DND-41 (cell line): Measurements from ENCODE around the gene GREB1.

Source experiments
- ATAC-seq: fragments of 200-7000 bp; cut with Tn5 transposase; 3 replicates; pipeline ENCODE4 v1.9.1; 2021; ENCODE audit warnings: low read depth; ENCODE audit not compliant: insufficient read depth
- DNase-seq: peaks from one replicate; pipeline ENCODE4 v3.0.0-alpha.2; 2020
- H2AFZ ChIP-seq: 2 replicates; pipeline ENCODE4 v1.6.0; 2012; ENCODE audit warnings: low read depth, low read length
- H3K27ac ChIP-seq: 2 replicates; pipeline ENCODE4 v1.5.1; 2012; ENCODE audit warnings: low read length, inconsistent platforms
- H3K27me3 ChIP-seq: fragments of 200-600 bp; sonication (generic); 2 replicates; pipeline ENCODE4 v1.6.0; 2012; ENCODE audit warnings: low read length, mild to moderate bottlenecking, inconsistent platforms; ENCODE audit not compliant: insufficient read depth, poor library complexity
- H3K36me3 ChIP-seq: 2 replicates; pipeline ENCODE4 v1.5.1; 2012; ENCODE audit warnings: low read length, inconsistent platforms; ENCODE audit not compliant: insufficient read depth
- H3K4me1 ChIP-seq: 2 replicates; pipeline ENCODE4 v1.5.1; 2012; ENCODE audit warnings: mild to moderate bottlenecking, low read length; ENCODE audit not compliant: insufficient read depth
- H3K4me2 ChIP-seq: 2 replicates; pipeline ENCODE4 v1.6.0; 2012; ENCODE audit warnings: mild to moderate bottlenecking, moderate library complexity, low read length, inconsistent platforms; ENCODE audit not compliant: insufficient read depth
- H3K4me3 ChIP-seq, 2 experiments: fragments of 200-600 bp in 1 of 2; shearing (Covaris generic) in 1 of 2; 2 replicates each; pipeline ENCODE4 v1.5.1; 2012 to 2016; ENCODE audit warnings: inconsistent platforms in 2 of 2, low read length in 2 of 2, mild to moderate bottlenecking in 2 of 2, low read depth in 1 of 2, moderate library complexity in 1 of 2
- H3K79me2 ChIP-seq: 2 replicates; pipeline ENCODE4 v1.6.0; 2012; ENCODE audit warnings: low read length, inconsistent platforms; ENCODE audit not compliant: insufficient read depth
- H3K9ac ChIP-seq: 2 replicates; pipeline ENCODE4 v1.6.0; 2012; ENCODE audit warnings: low read depth, mild to moderate bottlenecking, inconsistent platforms, low read length, moderate library complexity
- H3K9me3 ChIP-seq: 2 replicates; pipeline ENCODE4 v1.5.1; 2012; ENCODE audit warnings: low read length, moderate library complexity, mild to moderate bottlenecking, inconsistent platforms; ENCODE audit not compliant: insufficient read depth, severe bottlenecking
- H4K20me1 ChIP-seq: 2 replicates; pipeline ENCODE4 v1.6.0; 2012; ENCODE audit warnings: low read length; ENCODE audit not compliant: insufficient read depth
- EZH2 ChIP-seq: IDR thresholded peaks from 3 replicates; pipeline ENCODE4 v1.6.1; 2012; ENCODE audit warnings: borderline replicate concordance, low read depth, mild to moderate bottlenecking, moderate library complexity, low read length, inconsistent platforms; ENCODE audit not compliant: severe bottlenecking
- TF ChIP-seq, protein P1 (sequence below): IDR thresholded peaks from 2 replicates; pipeline ENCODE4 v1.5.1; 2012; ENCODE audit warnings: borderline replicate concordance, low read length, moderate library complexity, mild to moderate bottlenecking; ENCODE audit not compliant: poor library complexity, severe bottlenecking; ENCODE audit errors: extremely low read depth

Gene GREB1

DNA sequence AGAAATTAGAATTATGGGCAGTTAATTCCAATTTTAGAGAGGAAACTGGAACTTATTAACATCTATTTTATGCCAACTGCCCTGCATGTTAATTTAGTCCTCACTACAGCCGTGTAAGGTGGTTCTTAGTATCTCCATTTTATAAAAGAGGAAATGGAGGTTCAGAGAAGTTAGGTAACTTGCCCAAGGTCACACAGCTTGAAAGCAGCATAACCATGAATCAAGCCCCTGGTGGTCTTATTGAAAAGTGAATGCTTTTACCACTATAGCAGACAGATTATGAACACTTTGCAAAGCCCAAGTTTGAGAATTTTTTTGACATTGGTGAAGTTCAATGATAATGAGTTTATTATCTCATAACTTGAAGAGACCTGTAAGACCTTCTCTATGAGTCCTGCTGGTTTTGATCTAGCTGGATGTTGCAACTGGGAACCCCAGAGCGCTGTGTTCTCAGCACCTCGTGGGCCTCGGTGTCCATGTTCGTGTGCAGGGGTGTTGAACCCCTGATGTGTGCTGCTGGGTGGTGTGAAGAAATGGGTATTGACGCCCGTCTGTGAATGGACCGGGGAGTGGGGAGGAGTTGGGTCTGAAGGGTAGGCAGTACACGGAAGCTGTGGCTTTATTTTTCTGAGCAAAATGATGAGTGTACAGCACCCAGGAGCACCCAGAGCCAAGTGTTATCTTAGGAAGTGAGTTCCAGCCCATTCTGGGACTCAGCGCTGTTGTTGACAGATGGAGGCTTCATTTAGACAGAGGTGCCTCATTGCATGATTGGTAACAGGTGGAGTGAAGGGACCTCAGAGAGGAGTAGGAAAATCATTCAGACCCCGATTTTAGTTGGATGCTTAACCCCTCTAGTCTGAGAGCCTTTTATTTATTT, 9.7 kb downstream of the GREB1 start:
- Histone ChIP-seq H3K4me1 (no peaks in the 10 kb centered on the region), H3K27ac (no peak overlapping the region), H3K4me2 (no peak overlapping the region), H3K9me3 (no peaks in the 10 kb centered on the region), H3K79me2 (no peaks in the 10 kb centered on the region), H4K20me1 (no peaks in the 10 kb centered on the region; the same call in 1 of the 2 replicates), H2AFZ (no peak overlapping the region), H3K36me3 (no peaks in the 10 kb centered on the region), H3K9ac (no peak overlapping the region), H3K4me3 (no peak overlapping the region), H3K27me3 (no peaks in the 10 kb centered on the region)
- ATAC-seq: no peak
- TF ChIP-seq, protein P1, sequence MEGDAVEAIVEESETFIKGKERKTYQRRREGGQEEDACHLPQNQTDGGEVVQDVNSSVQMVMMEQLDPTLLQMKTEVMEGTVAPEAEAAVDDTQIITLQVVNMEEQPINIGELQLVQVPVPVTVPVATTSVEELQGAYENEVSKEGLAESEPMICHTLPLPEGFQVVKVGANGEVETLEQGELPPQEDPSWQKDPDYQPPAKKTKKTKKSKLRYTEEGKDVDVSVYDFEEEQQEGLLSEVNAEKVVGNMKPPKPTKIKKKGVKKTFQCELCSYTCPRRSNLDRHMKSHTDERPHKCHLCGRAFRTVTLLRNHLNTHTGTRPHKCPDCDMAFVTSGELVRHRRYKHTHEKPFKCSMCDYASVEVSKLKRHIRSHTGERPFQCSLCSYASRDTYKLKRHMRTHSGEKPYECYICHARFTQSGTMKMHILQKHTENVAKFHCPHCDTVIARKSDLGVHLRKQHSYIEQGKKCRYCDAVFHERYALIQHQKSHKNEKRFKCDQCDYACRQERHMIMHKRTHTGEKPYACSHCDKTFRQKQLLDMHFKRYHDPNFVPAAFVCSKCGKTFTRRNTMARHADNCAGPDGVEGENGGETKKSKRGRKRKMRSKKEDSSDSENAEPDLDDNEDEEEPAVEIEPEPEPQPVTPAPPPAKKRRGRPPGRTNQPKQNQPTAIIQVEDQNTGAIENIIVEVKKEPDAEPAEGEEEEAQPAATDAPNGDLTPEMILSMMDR: no peak
- no peak for TF ChIP-seq EZH2
- no peak for DNase-seq

DNA sequence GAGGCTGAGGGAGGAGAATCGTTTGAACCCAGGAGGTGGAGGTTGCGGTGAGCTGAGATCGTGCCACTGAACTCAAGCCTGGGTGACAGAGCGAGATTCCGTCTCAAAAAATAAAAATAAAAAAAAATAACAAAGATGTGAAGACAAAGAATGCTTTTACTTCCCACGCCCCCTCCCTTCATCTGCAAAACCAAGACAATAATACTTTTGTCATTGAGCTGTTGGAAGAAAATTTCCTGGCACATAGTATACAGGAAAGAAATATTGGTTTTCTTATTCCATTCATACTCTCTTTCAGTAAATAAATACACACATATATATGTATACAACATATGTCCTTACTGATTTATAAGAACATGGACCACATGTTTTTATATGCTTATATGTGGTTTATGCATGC, 12.2 kb downstream of the GREB1 start:
- Histone ChIP-seq H3K79me2 (no peaks in the 10 kb centered on the region), H3K9ac (no peak overlapping the region), H3K36me3 (no peaks in the 10 kb centered on the region), H3K27ac (no peak overlapping the region), H2AFZ (no peak overlapping the region), H3K27me3 (no peaks in the 10 kb centered on the region), H3K4me2 (no peak overlapping the region), H3K9me3 (peaks cover 2% of the 10 kb centered on the region), H4K20me1 (no peaks in the 10 kb centered on the region; the same call in 1 of the 2 replicates), H3K4me3 (no peak overlapping the region), H3K4me1 (no peaks in the 10 kb centered on the region)
- ATAC-seq (no peak), DNase-seq (no peak)
- TF ChIP-seq, protein P1: no peak
- no peak for TF ChIP-seq EZH2

DNA sequence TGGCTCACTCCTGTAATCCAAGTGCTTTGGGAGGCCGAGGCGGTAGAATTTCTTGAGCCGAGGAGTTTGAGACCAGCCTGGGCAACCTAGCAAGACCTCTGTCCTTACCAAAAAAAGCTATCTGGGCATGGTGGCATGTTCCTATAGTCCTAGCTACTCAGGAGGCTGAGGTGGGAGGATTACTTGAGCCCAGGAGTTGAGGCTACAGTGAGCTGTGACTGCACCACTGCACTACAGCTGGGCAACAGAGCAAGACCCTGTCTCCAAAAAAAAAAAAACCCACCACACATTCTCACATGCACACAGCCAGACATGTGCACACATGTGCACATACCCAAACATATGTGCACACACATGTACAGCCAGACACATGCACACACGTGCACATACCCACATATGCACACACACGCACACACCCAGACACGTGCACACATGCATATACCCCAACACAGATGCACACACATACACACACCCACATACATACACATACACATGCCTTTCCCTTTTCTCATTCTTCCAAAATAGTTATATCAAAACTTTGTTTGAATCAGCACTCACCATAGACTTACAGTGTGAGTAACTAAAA, 14.2 kb downstream of the GREB1 start:
- Histone ChIP-seq H2AFZ (no peak overlapping the region), H3K4me3 (no peak overlapping the region), H4K20me1 (no peaks in the 10 kb centered on the region), H3K9me3 (peaks cover 2% of the 10 kb centered on the region), H3K79me2 (no peaks in the 10 kb centered on the region), H3K4me2 (no peak overlapping the region), H3K27me3 (no peaks in the 10 kb centered on the region), H3K27ac (no peak overlapping the region), H3K4me1 (no peaks in the 10 kb centered on the region), H3K9ac (no peak overlapping the region), H3K36me3 (no peaks in the 10 kb centered on the region)
- no peak for TF ChIP-seq EZH2
- TF ChIP-seq, protein P1: no peak
- no peak for ATAC-seq
- no peak for DNase-seq
